ENCODE results near the gene NOL11. TPM values are rescaled to one million over a fixed set of nuclear protein-coding genes. Genes with fewer than 3 reads are reported as not detected.

The NOL11 gene
- total RNA-seq, 1 experiment from 2014 or later, result 66.4 TPM

DNA sequence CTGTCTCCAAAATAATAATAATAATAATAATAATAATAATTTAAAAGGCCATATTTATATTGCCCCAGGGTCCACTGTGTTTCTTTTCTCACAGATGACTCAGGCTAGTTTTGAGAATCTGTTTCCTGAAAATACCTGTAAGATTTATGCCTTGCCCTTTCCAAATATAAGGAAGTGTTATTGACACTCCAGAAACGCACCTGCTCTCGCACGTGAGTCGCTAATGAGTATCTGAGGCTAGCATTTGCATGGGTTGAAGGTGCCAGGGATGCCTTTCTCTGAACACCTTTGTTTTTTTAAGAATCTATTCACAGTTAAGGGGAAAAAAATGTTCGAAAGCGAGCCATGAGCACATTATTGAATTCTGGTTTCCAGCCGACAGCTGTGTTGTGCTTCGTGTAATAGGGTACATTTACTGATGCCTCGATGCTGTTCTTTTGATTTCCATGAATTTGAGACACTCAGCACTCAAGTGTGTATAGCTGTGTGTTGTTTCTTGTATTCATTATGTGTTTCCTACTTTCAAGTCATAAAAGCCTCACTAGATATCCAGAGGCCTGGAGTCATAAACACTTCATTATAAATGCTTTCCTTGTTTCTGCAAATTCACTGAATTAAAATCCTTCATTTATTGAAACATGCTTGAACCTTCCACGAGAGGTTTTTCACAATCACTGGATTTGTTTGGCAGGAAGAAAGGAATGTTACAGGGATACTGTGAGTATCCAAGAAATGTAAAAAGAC is 45.0 kb upstream of the NOL11 start (continued):
- TF ChIP-seq ESRRA (CRISPR knock-in tag; IDR thresholded peaks at IDR 0.05; ENCODE audit: borderline replicate concordance), result no peak
- no peak for TF ChIP-seq ZNF671 (CRISPR knock-in tag; IDR thresholded peaks at IDR 0.05)
- TF ChIP-seq FOXP1 (CRISPR knock-in tag; IDR thresholded peaks at IDR 0.05; ENCODE audit: borderline replicate concordance), result no peak
- TF ChIP-seq, protein P1, sequence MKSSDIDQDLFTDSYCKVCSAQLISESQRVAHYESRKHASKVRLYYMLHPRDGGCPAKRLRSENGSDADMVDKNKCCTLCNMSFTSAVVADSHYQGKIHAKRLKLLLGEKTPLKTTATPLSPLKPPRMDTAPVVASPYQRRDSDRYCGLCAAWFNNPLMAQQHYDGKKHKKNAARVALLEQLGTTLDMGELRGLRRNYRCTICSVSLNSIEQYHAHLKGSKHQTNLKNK (CRISPR knock-in tag; IDR thresholded peaks at IDR 0.05), result no peak
- TF ChIP-seq ZNF219 (CRISPR knock-in tag; IDR thresholded peaks at IDR 0.05; ENCODE audit: borderline replicate concordance), result no peak
- no peak for TF ChIP-seq ZNF317 (CRISPR knock-in tag; IDR thresholded peaks at IDR 0.05; ENCODE audit: borderline replicate concordance, low read depth)

DNA sequence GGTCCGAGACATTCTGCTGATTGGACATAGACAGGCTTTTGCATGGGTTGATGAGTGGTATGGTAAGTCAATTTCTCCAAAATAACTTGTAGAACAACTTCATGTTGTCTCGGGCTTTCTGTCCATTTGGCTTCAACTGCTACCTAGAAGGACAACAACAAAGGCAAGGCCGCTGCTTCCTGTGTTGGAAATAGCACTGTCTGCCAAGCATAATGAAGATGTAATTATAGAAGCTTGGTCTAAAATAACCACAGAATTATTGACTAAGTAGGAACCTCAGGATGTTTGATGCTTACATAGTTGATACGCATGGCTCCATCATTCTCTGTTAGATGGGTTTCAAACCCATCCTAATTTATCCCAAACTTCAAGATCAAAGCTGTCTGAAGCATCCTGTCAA is 42.3 kb upstream of the NOL11 start:
- TF ChIP-seq, protein P2, sequence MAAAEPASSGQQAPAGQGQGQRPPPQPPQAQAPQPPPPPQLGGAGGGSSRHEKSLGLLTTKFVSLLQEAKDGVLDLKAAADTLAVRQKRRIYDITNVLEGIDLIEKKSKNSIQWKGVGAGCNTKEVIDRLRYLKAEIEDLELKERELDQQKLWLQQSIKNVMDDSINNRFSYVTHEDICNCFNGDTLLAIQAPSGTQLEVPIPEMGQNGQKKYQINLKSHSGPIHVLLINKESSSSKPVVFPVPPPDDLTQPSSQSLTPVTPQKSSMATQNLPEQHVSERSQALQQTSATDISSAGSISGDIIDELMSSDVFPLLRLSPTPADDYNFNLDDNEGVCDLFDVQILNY (CRISPR knock-in tag; IDR thresholded peaks at IDR 0.05), result no peak
- no peak for TF ChIP-seq ZNF263 (CRISPR knock-in tag; IDR thresholded peaks at IDR 0.05; ENCODE audit: low read depth)
- no peak for TF ChIP-seq CBFB (CRISPR knock-in tag; IDR thresholded peaks at IDR 0.05; ENCODE audit: low read depth)
- no peak for TF ChIP-seq ZBTB21 (CRISPR knock-in tag; IDR thresholded peaks at IDR 0.05; ENCODE audit: borderline replicate concordance)
- TF ChIP-seq, protein P3, sequence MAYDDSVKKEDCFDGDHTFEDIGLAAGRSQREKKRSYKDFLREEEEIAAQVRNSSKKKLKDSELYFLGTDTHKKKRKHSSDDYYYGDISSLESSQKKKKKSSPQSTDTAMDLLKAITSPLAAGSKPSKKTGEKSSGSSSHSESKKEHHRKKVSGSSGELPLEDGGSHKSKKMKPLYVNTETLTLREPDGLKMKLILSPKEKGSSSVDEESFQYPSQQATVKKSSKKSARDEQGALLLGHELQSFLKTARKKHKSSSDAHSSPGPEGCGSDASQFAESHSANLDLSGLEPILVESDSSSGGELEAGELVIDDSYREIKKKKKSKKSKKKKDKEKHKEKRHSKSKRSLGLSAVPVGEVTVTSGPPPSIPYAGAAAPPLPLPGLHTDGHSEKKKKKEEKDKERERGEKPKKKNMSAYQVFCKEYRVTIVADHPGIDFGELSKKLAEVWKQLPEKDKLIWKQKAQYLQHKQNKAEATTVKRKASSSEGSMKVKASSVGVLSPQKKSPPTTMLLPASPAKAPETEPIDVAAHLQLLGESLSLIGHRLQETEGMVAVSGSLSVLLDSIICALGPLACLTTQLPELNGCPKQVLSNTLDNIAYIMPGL (CRISPR knock-in tag; IDR thresholded peaks at IDR 0.05), result no peak
- TF ChIP-seq ZNF416 (CRISPR knock-in tag; IDR thresholded peaks at IDR 0.05), result no peak
- TF ChIP-seq ELF4 (CRISPR knock-in tag; IDR thresholded peaks at IDR 0.05; ENCODE audit: low read depth), result no peak
- TF ChIP-seq, protein P4, sequence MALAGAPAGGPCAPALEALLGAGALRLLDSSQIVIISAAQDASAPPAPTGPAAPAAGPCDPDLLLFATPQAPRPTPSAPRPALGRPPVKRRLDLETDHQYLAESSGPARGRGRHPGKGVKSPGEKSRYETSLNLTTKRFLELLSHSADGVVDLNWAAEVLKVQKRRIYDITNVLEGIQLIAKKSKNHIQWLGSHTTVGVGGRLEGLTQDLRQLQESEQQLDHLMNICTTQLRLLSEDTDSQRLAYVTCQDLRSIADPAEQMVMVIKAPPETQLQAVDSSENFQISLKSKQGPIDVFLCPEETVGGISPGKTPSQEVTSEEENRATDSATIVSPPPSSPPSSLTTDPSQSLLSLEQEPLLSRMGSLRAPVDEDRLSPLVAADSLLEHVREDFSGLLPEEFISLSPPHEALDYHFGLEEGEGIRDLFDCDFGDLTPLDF (CRISPR knock-in tag; IDR thresholded peaks at IDR 0.05), result no peak
- Mint-ChIP-seq H3K27ac (peak overlapping the region; percentile 75; the same call in 1 of the 2 replicates), H3K36me3 (0 out of 2 replicates have a peak, but pooled peaks cover 4% of the 10 kb centered on the region), H3K27me3 (ENCODE audit: low read depth) (no peaks in the 10 kb centered on the region), H3K4me3 (no peak overlapping the region), H3K4me1 (no peaks in the 10 kb centered on the region), H3K9me3 (no peaks in the 10 kb centered on the region)
- ChIA-PET CTCF (no interaction called here), POLR2A (no interaction called here)
- ATAC-seq (no peak), DNase-seq (ENCODE audit: low spot score) (no peak)

DNA sequence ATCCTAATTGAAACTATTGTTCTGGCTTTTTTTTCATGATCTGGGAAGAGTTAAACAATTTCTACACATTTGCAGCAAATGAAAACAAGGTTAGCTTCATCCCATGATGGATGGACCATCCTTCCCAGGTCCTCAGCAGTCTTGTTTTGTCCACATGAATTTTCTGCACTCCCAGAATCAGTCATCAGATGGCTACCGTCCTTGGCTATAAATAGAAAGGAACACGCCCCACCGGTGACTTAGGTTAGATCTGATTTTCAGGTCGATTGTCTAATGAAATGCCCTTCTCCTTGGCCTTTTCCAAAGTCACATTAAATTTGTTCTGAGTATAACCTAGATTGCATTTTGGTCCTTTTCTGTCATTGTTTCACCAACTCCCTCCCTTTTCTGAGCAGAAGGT is 41.4 kb upstream of the NOL11 start:
- DNase-seq (ENCODE audit: low spot score) (no peak), ATAC-seq (no peak)
- no peak overlapping the region for H3K4me3 Mint-ChIP-seq
- H3K4me1 Mint-ChIP-seq, result no peaks in the 10 kb centered on the region
- H3K36me3 Mint-ChIP-seq, result 0 out of 2 replicates have a peak, but pooled peaks cover 4% of the 10 kb centered on the region
- H3K27ac Mint-ChIP-seq, result no peak overlapping the region
- H3K9me3 Mint-ChIP-seq, result no peaks in the 10 kb centered on the region
- H3K27me3 Mint-ChIP-seq (ENCODE audit: low read depth), result no peaks in the 10 kb centered on the region
- CTCF ChIA-PET, result no interaction called here
- POLR2A ChIA-PET, result no interaction called here
- TF ChIP-seq SMAD3 (CRISPR knock-in tag; IDR thresholded peaks at IDR 0.05; ENCODE audit: borderline replicate concordance) (no peak), PRRX2 (CRISPR knock-in tag; IDR thresholded peaks at IDR 0.05) (no peak), ZNF232 (CRISPR knock-in tag; IDR thresholded peaks at IDR 0.05) (no peak), ATF1 (CRISPR knock-in tag; IDR thresholded peaks at IDR 0.05) (no peak), FOXJ3 (CRISPR knock-in tag; IDR thresholded peaks at IDR 0.05; ENCODE audit: borderline replicate concordance) (no peak), SOX15 (CRISPR knock-in tag; IDR thresholded peaks at IDR 0.05) (no peak)
- TF ChIP-seq, protein P2 (CRISPR knock-in tag; IDR thresholded peaks at IDR 0.05), result no peak
- TF ChIP-seq, protein P5, sequence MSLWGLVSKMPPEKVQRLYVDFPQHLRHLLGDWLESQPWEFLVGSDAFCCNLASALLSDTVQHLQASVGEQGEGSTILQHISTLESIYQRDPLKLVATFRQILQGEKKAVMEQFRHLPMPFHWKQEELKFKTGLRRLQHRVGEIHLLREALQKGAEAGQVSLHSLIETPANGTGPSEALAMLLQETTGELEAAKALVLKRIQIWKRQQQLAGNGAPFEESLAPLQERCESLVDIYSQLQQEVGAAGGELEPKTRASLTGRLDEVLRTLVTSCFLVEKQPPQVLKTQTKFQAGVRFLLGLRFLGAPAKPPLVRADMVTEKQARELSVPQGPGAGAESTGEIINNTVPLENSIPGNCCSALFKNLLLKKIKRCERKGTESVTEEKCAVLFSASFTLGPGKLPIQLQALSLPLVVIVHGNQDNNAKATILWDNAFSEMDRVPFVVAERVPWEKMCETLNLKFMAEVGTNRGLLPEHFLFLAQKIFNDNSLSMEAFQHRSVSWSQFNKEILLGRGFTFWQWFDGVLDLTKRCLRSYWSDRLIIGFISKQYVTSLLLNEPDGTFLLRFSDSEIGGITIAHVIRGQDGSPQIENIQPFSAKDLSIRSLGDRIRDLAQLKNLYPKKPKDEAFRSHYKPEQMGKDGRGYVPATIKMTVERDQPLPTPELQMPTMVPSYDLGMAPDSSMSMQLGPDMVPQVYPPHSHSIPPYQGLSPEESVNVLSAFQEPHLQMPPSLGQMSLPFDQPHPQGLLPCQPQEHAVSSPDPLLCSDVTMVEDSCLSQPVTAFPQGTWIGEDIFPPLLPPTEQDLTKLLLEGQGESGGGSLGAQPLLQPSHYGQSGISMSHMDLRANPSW (CRISPR knock-in tag; conservative IDR thresholded peaks at IDR 0.05; ENCODE audit: low read depth), result no peak
- TF ChIP-seq, protein P6, sequence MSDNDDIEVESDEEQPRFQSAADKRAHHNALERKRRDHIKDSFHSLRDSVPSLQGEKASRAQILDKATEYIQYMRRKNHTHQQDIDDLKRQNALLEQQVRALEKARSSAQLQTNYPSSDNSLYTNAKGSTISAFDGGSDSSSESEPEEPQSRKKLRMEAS (CRISPR knock-in tag; IDR thresholded peaks at IDR 0.05), result no peak
- TF ChIP-seq, protein P7, sequence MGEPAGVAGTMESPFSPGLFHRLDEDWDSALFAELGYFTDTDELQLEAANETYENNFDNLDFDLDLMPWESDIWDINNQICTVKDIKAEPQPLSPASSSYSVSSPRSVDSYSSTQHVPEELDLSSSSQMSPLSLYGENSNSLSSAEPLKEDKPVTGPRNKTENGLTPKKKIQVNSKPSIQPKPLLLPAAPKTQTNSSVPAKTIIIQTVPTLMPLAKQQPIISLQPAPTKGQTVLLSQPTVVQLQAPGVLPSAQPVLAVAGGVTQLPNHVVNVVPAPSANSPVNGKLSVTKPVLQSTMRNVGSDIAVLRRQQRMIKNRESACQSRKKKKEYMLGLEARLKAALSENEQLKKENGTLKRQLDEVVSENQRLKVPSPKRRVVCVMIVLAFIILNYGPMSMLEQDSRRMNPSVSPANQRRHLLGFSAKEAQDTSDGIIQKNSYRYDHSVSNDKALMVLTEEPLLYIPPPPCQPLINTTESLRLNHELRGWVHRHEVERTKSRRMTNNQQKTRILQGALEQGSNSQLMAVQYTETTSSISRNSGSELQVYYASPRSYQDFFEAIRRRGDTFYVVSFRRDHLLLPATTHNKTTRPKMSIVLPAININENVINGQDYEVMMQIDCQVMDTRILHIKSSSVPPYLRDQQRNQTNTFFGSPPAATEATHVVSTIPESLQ (CRISPR knock-in tag; IDR thresholded peaks at IDR 0.05), result no peak

All from WTC11 (cell line).